BLaER1 (cell line): ENCODE measurements around the gene KIAA2012.

Experiments used
- H3K27ac ChIP-seq: shearing (Covaris generic); formaldehyde crosslinking; 2 replicates; pipeline ENCODE4 v1.8.1; 2022
- H3K27me3 ChIP-seq: shearing (Covaris generic); formaldehyde crosslinking; 2 replicates; pipeline ENCODE4 v1.8.1; 2022
- H3K36me3 ChIP-seq: shearing (Covaris generic); formaldehyde crosslinking; 2 replicates; pipeline ENCODE4 v1.8.1; 2022
- H3K4me1 ChIP-seq: shearing (Covaris generic); formaldehyde crosslinking; 2 replicates; pipeline ENCODE4 v1.8.1; 2022
- H3K4me2 ChIP-seq: shearing (Covaris generic); formaldehyde crosslinking; 2 replicates; pipeline ENCODE4 v1.8.1; 2022
- H3K4me3 ChIP-seq: shearing (Covaris generic); formaldehyde crosslinking; 2 replicates; pipeline ENCODE4 v1.8.1; 2022
- H3K9ac ChIP-seq: shearing (Covaris generic); formaldehyde crosslinking; 2 replicates; pipeline ENCODE4 v1.8.1; 2022
- H3K9me3 ChIP-seq: shearing (Covaris generic); formaldehyde crosslinking; 2 replicates; pipeline ENCODE4 v1.8.1; 2022
- H4K20me1 ChIP-seq: shearing (Covaris generic); formaldehyde crosslinking; 2 replicates; pipeline ENCODE4 v1.8.1; 2022
- Cebpa-rat ChIP-seq: shearing (Covaris generic); IDR thresholded peaks from 2 replicates; pipeline ENCODE4 v1.8.1; 2022

KIAA2012 gene

DNA sequence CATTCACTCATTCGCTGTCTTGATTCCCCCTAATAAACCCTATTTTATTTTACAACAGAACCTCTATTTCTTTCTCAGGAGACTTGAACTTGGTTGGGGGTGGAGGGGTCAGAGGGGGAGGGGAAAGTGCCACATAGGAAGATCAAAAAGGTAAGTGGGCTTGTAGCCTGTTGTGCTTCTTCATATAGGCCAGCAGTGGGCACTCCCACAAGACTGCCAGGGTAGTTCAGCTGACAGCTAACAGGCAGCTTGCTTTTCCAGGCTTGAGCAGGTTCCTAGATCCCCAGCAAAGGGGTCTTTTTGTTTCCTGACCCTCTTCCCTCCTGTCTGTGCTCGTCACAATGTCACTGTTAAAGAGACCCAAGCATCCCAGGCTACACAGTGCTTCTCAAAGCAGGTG, 829 bp upstream of the KIAA2012 start:
- H3K27ac ChIP-seq = no peak overlapping the region
- no peaks in the 10 kb centered on the region for H3K36me3 ChIP-seq
- no peaks in the 10 kb centered on the region for H3K27me3 ChIP-seq
- H3K4me2 ChIP-seq = no peak overlapping the region
- H3K4me3 ChIP-seq = no peak overlapping the region
- H3K9me3 ChIP-seq = no peaks in the 10 kb centered on the region
- H3K4me1 ChIP-seq = no peaks in the 10 kb centered on the region
- H3K9ac ChIP-seq = no peak overlapping the region
- no peaks in the 10 kb centered on the region for H4K20me1 ChIP-seq
- TF ChIP-seq Cebpa-rat = no peak

GRCh38 chr2:202074324-202074723, 1.3 kb downstream of the KIAA2012 start:
- no peak overlapping the region for H3K9ac ChIP-seq
- H3K4me1 ChIP-seq = no peaks in the 10 kb centered on the region
- no peaks in the 10 kb centered on the region for H3K36me3 ChIP-seq
- no peaks in the 10 kb centered on the region for H4K20me1 ChIP-seq
- no peak overlapping the region for H3K27ac ChIP-seq
- no peak for TF ChIP-seq Cebpa-rat
- no peaks in the 10 kb centered on the region for H3K9me3 ChIP-seq
- H3K4me3 ChIP-seq = no peak overlapping the region
- H3K27me3 ChIP-seq = no peaks in the 10 kb centered on the region
- H3K4me2 ChIP-seq = no peak overlapping the region

GRCh38 chr2:202079310-202079709, 6.3 kb downstream of the KIAA2012 start:
- Histone ChIP-seq H3K27me3 (no peaks in the 10 kb centered on the region), H4K20me1 (no peaks in the 10 kb centered on the region), H3K4me1 (no peaks in the 10 kb centered on the region), H3K36me3 (no peaks in the 10 kb centered on the region), H3K9ac (no peak overlapping the region), H3K4me3 (no peak overlapping the region), H3K27ac (no peak overlapping the region), H3K9me3 (peaks cover 5% of the 10 kb centered on the region; the same call in 1 of the 2 replicates), H3K4me2 (no peak overlapping the region)
- no peak for TF ChIP-seq Cebpa-rat

DNA sequence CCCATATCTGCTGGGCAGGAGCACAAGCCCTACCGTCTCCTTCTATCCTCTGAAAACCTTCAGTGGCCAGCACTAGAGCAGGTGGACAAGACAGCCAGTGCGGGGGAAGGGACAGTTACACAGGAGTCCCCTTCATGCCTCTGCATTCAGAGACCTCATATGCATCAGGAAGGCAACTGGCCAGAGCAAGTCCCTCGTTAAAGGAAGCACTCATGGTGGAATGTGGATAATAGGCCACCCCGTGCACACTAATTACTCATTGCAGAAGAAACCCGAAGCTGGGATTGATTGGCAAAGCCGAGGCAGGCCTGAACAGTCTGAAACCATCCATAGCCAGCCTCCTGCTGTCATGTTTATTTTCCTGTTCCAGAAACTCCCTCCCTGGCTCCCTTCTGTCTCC, 11.2 kb downstream of the KIAA2012 start:
- Histone ChIP-seq H3K27me3 (no peaks in the 10 kb centered on the region), H3K9me3 (peaks cover 5% of the 10 kb centered on the region; the same call in 1 of the 2 replicates), H3K9ac (no peak overlapping the region), H4K20me1 (no peaks in the 10 kb centered on the region), H3K4me1 (no peaks in the 10 kb centered on the region), H3K4me2 (no peak overlapping the region), H3K36me3 (no peaks in the 10 kb centered on the region), H3K4me3 (no peak overlapping the region), H3K27ac (no peak overlapping the region)
- TF ChIP-seq Cebpa-rat = no peak

DNA sequence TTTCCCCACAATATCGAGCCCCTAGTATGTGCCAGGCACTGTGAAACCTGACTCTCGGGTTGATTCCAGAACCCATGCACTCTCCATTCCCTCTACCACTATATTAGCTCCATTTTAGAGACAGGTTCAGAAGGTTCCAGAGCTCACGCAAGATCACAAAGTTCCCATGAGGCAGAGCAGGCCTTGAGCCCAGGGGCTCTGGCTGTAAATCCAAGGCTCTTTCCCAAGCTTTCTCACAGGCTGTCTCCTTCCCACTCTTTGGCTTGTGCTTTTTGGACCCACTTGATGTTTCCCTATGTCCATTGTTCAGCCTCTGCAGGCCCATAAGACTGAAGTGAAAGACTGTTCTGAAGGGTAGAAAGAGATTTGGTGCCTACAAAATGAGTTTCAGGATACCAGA, 15.7 kb downstream of the KIAA2012 start:
- H3K4me3 ChIP-seq = no peak overlapping the region
- H3K4me2 ChIP-seq = no peak overlapping the region
- H4K20me1 ChIP-seq = no peaks in the 10 kb centered on the region
- peaks cover 19% of the 10 kb centered on the region for H3K4me1 ChIP-seq
- no peak for TF ChIP-seq Cebpa-rat
- no peak overlapping the region for H3K27ac ChIP-seq
- no peak overlapping the region for H3K9ac ChIP-seq
- no peaks in the 10 kb centered on the region for H3K9me3 ChIP-seq
- no peaks in the 10 kb centered on the region for H3K27me3 ChIP-seq
- no peaks in the 10 kb centered on the region for H3K36me3 ChIP-seq

DNA sequence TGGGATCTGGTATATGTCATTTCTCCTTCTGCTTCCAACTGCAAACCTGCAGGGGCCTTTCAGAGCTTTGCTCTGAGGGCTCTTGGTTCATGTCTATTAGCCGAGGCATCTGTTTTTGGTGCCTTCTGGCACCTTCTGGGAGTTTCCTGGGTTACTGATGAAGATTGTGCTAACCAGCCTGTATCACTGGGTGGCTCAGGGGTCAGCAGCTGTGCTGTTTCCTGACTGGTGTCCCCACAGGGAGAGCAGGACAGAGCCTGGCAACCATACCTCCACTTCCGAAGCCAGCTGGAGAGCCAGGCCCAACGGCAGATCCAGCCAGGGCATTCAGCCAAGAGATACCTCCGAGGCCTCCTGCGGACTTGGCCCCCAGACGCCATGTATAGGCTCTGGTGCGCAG, 17.5 kb downstream of the KIAA2012 start:
- TF ChIP-seq Cebpa-rat = no peak
- Histone ChIP-seq H3K36me3 (no peaks in the 10 kb centered on the region), H3K4me3 (no peak overlapping the region), H4K20me1 (no peaks in the 10 kb centered on the region), H3K27ac (peak overlapping the region; percentile 40; the same call in 1 of the 2 replicates), H3K4me1 (peaks cover 19% of the 10 kb centered on the region), H3K9ac (no peak overlapping the region), H3K4me2 (peak overlapping the region; percentile 60), H3K27me3 (no peaks in the 10 kb centered on the region), H3K9me3 (no peaks in the 10 kb centered on the region)

DNA sequence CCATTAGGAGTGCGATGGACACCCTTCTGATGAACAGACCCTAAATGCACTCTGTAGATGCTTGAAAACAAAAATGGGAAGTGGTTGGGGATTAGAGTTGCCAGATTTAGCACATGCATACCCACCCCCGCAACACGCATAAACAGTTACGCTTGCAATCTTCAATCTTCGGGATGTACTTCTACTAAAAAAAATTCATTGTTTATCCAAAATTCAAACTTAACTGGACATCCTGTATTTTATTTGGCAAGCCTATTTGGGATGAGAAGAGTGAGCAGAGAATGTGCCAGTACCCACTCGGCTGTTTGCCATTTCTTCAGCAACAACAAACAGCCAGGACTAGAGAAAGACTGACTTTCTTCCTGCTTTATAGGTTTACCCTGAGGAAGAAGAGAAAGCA, 18.4 kb downstream of the KIAA2012 start:
- Histone ChIP-seq H3K4me2 (peak overlapping the region; percentile 60), H4K20me1 (no peaks in the 10 kb centered on the region), H3K27ac (peak overlapping the region; percentile 40; the same call in 1 of the 2 replicates), H3K4me3 (no peak overlapping the region), H3K36me3 (no peaks in the 10 kb centered on the region), H3K4me1 (peaks cover 19% of the 10 kb centered on the region), H3K9me3 (no peaks in the 10 kb centered on the region), H3K9ac (no peak overlapping the region), H3K27me3 (no peaks in the 10 kb centered on the region)
- no peak for TF ChIP-seq Cebpa-rat

GRCh38 chr2:202094426-202094986, 21.5 kb downstream of the KIAA2012 start:
- H3K9me3 ChIP-seq = no peaks in the 10 kb centered on the region
- H4K20me1 ChIP-seq = no peaks in the 10 kb centered on the region
- H3K4me1 ChIP-seq = peaks cover 21% of the 10 kb centered on the region
- H3K27me3 ChIP-seq = no peaks in the 10 kb centered on the region
- no peak overlapping the region for H3K9ac ChIP-seq
- no peak overlapping the region for H3K4me2 ChIP-seq
- H3K4me3 ChIP-seq = no peak overlapping the region
- no peak for TF ChIP-seq Cebpa-rat
- H3K36me3 ChIP-seq = no peaks in the 10 kb centered on the region
- no peak overlapping the region for H3K27ac ChIP-seq

- H3K4me2 ChIP-seq = no peak overlapping the region
- no peaks in the 10 kb centered on the region for H4K20me1 ChIP-seq
- H3K9me3 ChIP-seq = no peaks in the 10 kb centered on the region
- peaks cover 27% of the 10 kb centered on the region for H3K4me1 ChIP-seq
- H3K27me3 ChIP-seq = no peaks in the 10 kb centered on the region
- no peak overlapping the region for H3K9ac ChIP-seq
- H3K36me3 ChIP-seq = no peaks in the 10 kb centered on the region
- no peak for TF ChIP-seq Cebpa-rat
- no peak overlapping the region for H3K4me3 ChIP-seq
- no peak overlapping the region for H3K27ac ChIP-seq
Observed at GRCh38 chr2:202095235-202095634, 22.2 kb downstream of the KIAA2012 start.

DNA sequence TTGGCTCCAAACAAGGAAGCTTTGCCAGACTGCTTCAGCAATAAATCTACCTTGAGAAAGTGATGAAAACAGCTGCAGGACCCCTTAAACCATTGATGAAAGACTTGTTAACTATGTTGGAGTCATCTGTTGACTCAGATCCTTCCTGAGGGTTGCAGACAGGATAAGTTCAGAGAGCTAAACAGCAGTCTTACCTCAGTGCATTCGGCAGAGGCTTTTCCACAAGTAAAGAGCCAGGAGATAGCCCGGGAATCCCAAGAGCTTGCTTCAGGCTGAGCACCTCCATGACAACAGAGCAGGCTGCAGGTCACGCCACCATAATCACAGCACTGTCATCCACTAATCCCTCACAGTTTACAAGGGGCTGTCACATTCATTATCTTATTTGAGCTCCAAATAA, 23.7 kb downstream of the KIAA2012 start:
- no peak overlapping the region for H3K4me3 ChIP-seq
- no peaks in the 10 kb centered on the region for H3K27me3 ChIP-seq
- H3K36me3 ChIP-seq = no peaks in the 10 kb centered on the region
- no peaks in the 10 kb centered on the region for H4K20me1 ChIP-seq
- no peak for TF ChIP-seq Cebpa-rat
- H3K9ac ChIP-seq = no peak overlapping the region
- no peak overlapping the region for H3K27ac ChIP-seq
- H3K9me3 ChIP-seq = no peaks in the 10 kb centered on the region
- peaks cover 25% of the 10 kb centered on the region for H3K4me1 ChIP-seq
- no peak overlapping the region for H3K4me2 ChIP-seq

GRCh38 chr2:202098291-202098690, 25.2 kb downstream of the KIAA2012 start:
- H3K9me3 ChIP-seq = no peaks in the 10 kb centered on the region
- H4K20me1 ChIP-seq = no peaks in the 10 kb centered on the region
- no peak overlapping the region for H3K9ac ChIP-seq
- TF ChIP-seq Cebpa-rat = no peak
- H3K36me3 ChIP-seq = no peaks in the 10 kb centered on the region
- no peak overlapping the region for H3K4me3 ChIP-seq
- H3K27me3 ChIP-seq = no peaks in the 10 kb centered on the region
- H3K4me1 ChIP-seq = peaks cover 29% of the 10 kb centered on the region
- H3K4me2 ChIP-seq = no peak overlapping the region
- H3K27ac ChIP-seq = no peak overlapping the region
